ENCODE results near the gene GIMAP7.
"Not testable (repeated sequence)": the region's sequence is repeated elsewhere in the genome, so short reads cannot be mapped to it uniquely, and the experiment has no call there.

DNA sequence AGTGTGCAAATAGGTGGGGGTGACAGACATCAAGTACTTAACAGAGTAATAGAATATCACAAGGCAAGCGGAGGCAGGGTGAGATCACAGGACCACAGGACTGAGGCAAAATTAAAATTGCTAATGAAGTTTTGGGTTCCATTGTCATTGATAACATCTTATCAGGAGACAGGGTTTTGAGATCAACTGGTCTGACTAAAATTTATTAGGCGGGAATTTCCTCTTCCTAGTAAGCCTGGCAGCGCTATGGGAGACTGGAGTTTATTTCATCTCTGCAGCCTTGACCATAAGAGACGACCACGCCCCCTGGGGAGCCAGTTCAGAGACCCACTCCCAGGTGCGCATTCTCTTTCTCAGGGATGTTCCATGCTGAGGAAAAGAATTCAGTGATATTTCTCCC is 8.3 kb downstream of the GIMAP7 start:
- not testable (repeated sequence) for TF ChIP-seq ZNF384 (IDR thresholded peaks at IDR 0.05); L3MBTL2 (conservative IDR thresholded peaks at IDR 0.05); TARDBP (IDR thresholded peaks at IDR 0.05); FOXM1 (IDR thresholded peaks at IDR 0.05; ENCODE audit: borderline replicate concordance); ELF4 (IDR thresholded peaks at IDR 0.05); SP1 (IDR thresholded peaks at IDR 0.05); BHLHE40 (IDR thresholded peaks at IDR 0.05; ENCODE audit: borderline replicate concordance); HDGF (IDR thresholded peaks at IDR 0.05; ENCODE audit: borderline replicate concordance); FOXA1 (IDR thresholded peaks at IDR 0.05); FOXK2 (IDR thresholded peaks at IDR 0.05)

Data from HEK293T (cell line).